ENCODE measurements around the gene C6orf47.
A peak's percentile ranks its signal among the peaks of the same experiment; 100 is the strongest.

The C6orf47 gene

GRCh38 chr6:31687321-31687720, 26.7 kb upstream of the C6orf47 start:
- no peak for DNase-seq

GRCh38 chr6:31686483-31686882, 25.9 kb upstream of the C6orf47 start:
- DNase-seq, result no peak

DNA sequence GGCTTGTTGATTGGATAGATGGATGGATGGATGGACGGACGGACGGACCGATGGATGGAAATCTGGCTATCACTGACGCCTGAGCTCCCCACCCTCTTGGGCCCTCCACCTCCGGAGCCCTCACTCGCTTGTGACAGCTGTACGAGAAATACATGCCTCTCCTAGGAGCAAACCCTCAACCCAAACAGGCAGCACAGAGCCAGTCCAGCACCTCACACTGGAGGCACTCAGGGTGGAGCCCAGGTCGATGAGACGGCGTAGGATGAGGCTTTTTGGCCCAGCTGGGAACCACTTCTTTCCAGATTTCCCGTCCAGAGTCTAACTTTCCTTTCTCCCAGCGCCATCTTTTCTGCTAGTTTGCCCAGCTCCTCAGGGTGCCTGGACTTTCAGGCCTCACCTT, 23.0 kb upstream of the C6orf47 start:
- DNase-seq, result no peak

GRCh38 chr6:31681135-31681671, 20.6 kb upstream of the C6orf47 start:
- DNase-seq, result peak; percentile 45

GRCh38 chr6:31680226-31681134, 19.9 kb upstream of the C6orf47 start, which contains the start of gene LY6G5C:
Gene LY6G5C, minus strand, starts transcription at chr6:31681067. Its CDS starts 694 bp downstream, at chr6:31680373.
- DNase-seq, result peak; percentile 64

DNA sequence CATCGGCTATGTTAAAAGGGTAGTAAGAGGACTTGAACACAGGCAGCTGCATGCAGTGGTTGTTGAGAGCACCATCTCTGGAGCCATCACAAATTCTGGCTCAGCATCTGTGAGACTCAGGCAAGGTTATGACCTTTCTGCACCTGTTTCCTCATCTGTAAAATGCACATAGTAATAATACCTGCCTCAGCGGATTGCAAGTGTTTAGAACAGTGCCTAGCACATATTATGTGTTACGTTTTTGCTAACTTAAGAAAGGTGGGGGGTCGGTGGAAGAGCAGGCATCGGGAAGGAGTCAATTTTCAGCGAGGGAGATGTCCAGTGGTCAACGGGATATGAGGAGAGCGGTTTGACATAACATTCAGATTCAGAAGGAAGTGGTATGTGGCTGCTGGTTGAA, 17.4 kb upstream of the C6orf47 start:
- DNase-seq, result no peak

GRCh38 chr6:31676904-31677303, 16.3 kb upstream of the C6orf47 start:
- no peak for DNase-seq

- no peak for DNase-seq
These were observed 15.8 kb upstream of the C6orf47 start for GRCh38 chr6:31676322-31676903.

DNA sequence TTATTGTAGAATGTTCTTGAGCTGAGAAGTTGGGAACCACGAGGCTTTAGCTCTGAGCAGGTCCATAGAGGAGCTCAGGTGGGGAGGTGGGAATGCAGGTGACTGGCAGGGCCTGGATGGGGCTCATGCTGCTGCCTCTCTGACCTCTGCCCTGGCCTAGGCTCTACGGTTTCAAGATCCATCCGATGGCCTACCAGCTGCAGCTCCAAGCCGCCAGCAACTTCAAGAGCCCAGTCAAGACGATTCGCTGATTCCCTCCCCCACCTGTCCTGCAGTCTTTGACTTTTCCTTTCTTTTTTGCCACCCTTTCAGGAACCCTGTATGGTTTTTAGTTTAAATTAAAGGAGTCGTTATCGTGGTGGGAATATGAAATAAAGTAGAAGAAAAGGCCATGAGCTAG, 9.1 kb upstream of the C6orf47 start, which contains the start of gene LY6G5B:
TSS of gene LY6G5B (plus strand) at position 301 of the 400 bp plus-strand sequence. CDS start 975 bp downstream, outside the sequence.
- no peak for DNase-seq

DNA sequence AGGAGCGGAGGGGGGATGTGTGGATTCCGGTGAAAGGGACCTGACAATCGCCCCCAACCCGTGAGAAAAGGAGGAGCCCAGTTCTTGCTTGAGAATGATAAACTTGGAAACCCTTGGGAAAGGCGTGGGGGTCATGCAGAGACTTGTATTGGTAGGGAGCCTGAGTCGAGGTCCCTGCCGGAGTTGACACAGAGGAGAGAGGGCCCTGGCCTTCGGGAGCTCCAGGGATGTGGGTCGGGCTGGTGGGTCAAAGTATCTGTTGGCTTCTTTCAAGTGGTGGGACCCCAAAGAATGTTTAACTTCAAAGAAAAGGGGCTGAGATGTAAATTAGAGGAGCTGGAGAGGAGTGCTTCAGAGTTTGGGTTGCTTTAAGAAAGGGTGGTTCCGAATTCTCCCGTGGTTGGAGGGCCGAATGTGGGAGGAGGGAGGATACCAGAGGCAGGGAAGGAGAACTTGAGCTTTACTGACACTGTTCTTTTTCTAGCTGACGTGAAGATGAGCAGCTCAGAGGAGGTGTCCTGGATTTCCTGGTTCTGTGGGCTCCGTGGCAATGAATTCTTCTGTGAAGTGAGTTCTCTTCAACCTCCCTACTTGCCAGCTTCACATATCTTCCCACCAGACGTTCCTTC, 5.9 kb upstream of the C6orf47 start:
- DNase-seq, result no peak

DNA sequence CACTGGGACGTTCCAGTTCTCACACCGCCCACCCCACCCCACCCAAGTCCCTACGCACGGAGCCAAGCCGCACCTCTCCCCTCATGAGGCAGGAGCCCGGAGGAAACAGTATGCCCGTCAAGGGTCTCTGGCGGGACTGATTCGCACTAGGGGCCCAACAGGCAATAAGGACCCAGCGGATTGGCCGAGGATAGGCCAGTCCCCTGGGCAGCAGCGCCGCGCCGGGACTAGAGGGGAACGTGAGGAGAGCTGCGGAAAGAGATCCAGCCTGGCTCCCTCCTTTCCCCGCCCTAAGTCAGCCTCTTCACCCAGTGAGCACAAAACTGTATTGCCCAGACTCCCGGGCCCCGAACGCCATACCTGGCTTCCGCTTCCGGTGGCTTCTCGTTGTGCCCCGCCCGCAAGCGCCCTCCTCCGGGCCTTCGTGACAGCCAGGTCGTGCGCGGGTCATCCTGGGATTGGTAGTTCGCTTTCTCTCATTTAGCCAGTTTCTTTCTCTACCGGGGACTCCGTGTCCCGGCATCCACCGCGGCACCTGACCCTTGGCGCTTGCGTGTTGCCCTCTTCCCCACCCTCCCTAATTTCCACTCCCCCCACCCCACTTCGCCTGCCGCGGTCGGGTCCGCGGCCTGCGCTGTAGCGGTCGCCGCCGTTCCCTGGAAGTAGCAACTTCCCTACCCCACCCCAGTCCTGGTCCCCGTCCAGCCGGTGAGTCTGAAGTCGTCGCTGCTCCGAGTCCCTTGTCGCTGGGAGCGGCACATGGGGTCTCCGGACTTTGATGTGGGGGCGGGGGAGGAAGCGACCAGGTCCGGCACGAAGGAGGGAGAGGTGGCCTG, 5.1 kb upstream of the C6orf47 start, which contains the start of gene CSNK2B:
TSS of gene CSNK2B (plus strand) at position 580 of the 836 bp plus-strand sequence. CDS start 752 bp downstream, outside the sequence.
- peak; percentile 97 for DNase-seq

GRCh38 chr6:31664790-31665500, 4.4 kb upstream of the C6orf47 start, which contains the start of gene GPANK1:
Gene GPANK1, minus strand, starts transcription at chr6:31664997. Its CDS starts 519 bp downstream, at chr6:31664478.
- peak; percentile 82 for DNase-seq

DNA sequence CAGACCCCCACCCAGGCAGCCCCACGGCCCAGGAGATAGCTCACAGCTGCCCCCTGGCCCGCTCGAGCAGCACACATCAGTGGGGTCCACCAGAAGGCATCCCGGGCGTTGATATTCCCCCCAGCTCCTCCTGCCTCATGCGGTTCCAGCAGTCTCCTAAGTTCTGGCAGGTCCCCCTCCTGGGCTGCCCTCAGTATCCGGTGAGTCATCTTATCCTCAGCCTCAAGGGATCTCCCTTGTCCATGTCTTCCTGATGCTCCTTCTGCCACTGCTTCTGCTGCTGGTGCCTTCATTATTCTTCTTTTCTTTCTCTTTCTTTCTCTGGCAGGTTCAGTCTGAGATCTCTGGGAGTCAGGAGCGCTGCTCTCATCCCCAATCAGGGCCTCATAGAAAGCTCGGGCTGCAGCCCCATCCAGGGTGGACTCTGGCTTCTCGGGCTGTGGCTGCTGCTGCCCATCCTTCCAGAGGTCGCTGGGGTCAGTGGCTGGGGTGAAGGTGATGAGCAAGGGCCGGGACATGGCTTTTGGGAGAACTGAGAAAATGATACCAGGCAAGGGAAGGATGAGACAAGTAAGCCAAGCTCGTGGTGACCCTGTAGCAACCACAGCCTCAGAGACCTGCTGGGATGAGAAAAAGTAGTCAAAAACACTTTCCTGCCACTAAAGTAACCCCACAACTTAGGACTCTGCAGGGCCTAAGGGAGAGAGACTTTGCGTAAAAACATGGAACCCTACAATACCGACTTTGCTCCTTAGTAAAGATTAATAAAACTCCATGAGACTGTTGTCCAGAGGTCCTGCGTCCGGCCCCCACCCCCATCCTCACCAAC, 3.6 kb upstream of the C6orf47 start:
- no peak for DNase-seq

DNA sequence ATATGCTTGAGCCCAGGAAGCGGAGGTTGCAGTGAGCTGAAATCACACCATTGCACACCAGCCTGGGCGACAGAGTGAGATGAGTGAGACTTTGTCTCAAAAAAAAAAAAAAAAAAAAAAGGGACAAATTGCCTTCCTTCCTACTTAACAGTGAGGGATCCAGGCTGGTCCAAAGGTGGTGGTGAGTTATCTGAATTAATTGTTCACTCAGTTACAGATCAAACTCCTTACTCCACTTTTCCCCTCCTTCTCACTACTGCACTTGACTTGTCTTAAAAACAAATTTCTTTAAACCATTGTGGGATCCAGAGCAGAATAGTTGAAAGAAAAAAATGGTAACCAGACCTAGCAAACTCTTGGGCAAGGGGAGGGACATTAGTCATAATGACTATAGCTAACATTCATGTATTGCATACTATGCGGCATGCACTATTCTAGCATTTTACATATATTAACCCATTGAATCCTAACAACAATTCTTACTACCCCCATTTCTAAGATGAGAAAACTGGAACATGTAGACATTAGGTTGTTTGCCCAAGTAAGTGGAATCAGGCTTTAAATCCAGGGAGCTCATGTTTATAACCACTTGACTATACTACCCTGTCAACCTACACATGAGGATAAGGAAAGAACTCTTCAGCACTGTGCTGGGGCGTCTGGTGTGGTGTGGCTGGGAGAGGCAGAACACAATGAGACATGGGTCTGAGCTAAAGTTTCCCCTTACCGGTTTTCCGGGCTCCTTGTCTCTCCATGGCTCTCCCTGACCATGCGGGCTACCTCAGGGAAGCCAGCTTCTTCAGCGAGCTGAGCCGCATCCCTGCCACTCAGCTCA, 2.8 kb upstream of the C6orf47 start:
- no peak for DNase-seq

DNA sequence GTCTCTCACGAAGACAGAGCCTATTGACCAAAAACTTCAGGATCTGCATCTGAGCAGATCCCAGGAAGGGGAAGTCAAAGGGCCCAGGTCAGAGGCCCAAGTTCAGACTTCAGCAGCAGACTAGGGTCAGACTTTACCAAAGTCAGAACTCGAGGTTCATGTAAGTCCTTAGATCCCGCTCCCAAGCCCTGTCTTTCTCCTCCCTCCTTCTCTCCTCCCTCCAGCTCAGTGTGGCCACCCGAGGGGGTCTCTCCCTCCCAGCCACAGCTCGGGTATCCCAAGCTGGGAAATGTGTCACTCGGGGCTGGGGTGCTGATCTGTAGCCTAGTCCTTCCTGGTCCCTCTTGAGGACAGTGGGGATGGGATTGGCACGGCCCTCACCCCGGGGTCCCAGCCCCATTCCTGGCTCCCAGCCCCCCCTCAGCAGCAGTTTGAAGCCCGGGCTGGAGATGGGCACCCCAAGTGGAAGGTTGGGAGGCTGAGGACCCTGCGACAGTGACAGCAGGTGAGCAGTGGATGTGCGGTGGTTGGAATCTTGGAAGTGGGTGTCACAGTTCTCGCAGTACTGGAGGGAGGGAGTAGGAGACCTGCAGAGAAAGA, 1.6 kb upstream of the C6orf47 start:
- DNase-seq, result no peak

- no peak for DNase-seq
These were observed 915 bp upstream of the C6orf47 start for GRCh38 chr6:31661262-31662123.

- no peak for DNase-seq
These were observed 763 bp downstream of the C6orf47 start for GRCh38 chr6:31659649-31660380.
